ENCODE data around the gene MYO15B.

- TF ChIP-seq CTCF (IDR thresholded peaks at IDR 0.05; ENCODE audit: poor library complexity, severe bottlenecking) (no peak), EZH2 (IDR thresholded peaks at IDR 0.05; ENCODE audit: borderline replicate concordance, insufficient read depth, low read length, poor library complexity, severe bottlenecking) (no peak), SMC3 (conservative IDR thresholded peaks at IDR 0.05; ENCODE audit: poor library complexity) (no peak), EP300 (conservative IDR thresholded peaks at IDR 0.05; ENCODE audit: poor library complexity, severe bottlenecking) (no peak)
These were observed 27.6 kb upstream of the MYO15B start for GRCh38 chr17:75559958-75560533.
